Breast epithelium (tissue), 3 donors: ENCODE measurements around the gene OPN1MW2.
"Not testable (repeated sequence)": the region's sequence is repeated elsewhere in the genome, so short reads cannot be mapped to it uniquely, and the experiment has no call there.

Experiments used
- POLR2A ChIP-seq: fragments of 450-650 bp; IDR thresholded peaks from one replicate; pipeline ENCODE4 v1.6.1; 2016; ENCODE audit warnings: antibody characterized with exemption, mild to moderate bottlenecking, moderate library complexity
- TF ChIP-seq, protein P1 (sequence below), 3 donors: fragments of 450-650 bp; IDR thresholded peaks; one replicate each; pipeline ENCODE4 v1.5.1; 2016 to 2017; ENCODE audit warnings: antibody characterized with exemption in 3 of 3, mild to moderate bottlenecking in 3 of 3, moderate library complexity in 3 of 3

GRCh38 chrX:154174356-154174755 lies 45.2 kb upstream of the OPN1MW2 start:
- TF ChIP-seq, protein P1, sequence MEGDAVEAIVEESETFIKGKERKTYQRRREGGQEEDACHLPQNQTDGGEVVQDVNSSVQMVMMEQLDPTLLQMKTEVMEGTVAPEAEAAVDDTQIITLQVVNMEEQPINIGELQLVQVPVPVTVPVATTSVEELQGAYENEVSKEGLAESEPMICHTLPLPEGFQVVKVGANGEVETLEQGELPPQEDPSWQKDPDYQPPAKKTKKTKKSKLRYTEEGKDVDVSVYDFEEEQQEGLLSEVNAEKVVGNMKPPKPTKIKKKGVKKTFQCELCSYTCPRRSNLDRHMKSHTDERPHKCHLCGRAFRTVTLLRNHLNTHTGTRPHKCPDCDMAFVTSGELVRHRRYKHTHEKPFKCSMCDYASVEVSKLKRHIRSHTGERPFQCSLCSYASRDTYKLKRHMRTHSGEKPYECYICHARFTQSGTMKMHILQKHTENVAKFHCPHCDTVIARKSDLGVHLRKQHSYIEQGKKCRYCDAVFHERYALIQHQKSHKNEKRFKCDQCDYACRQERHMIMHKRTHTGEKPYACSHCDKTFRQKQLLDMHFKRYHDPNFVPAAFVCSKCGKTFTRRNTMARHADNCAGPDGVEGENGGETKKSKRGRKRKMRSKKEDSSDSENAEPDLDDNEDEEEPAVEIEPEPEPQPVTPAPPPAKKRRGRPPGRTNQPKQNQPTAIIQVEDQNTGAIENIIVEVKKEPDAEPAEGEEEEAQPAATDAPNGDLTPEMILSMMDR (IDR thresholded peaks at IDR 0.05) = not testable (repeated sequence)
- not testable (repeated sequence) for TF ChIP-seq POLR2A
